SIG-M5 treated with dmso at 0.1 percent for 504 hours (cell line): ENCODE data around the gene MBD1.
"Not testable (repeated sequence)": the region's sequence is repeated elsewhere in the genome, so short reads cannot be mapped to it uniquely, and the experiment has no call there.

Experiments
- DNase-seq: peaks from one replicate; lab custom pipeline; 2025; ENCODE audit not compliant: unreplicated experiment; lab: John Stamatoyannopoulos, UW

The MBD1 gene

GRCh38 chr18:50281295-50281971 lies at the start of gene MBD1:
Gene MBD1, minus strand, starts transcription at chr18:50281523. Its CDS starts 1,531 bp downstream, at chr18:50279992.
- DNase-seq = peak; percentile 97

- no peak for DNase-seq
These were observed 48.9 kb upstream of the MBD1 start for GRCh38 chr18:50330176-50330575.

GRCh38 chr18:50327983-50328382 lies 46.7 kb upstream of the MBD1 start:
- DNase-seq = no peak

GRCh38 chr18:50320719-50321118 lies 39.4 kb upstream of the MBD1 start:
- no peak for DNase-seq

- DNase-seq = no peak
These were observed 34.0 kb upstream of the MBD1 start for GRCh38 chr18:50315100-50315871.

- DNase-seq = no peak
These were observed 32.6 kb upstream of the MBD1 start for GRCh38 chr18:50313873-50314460.

- no peak for DNase-seq
These were observed 31.8 kb upstream of the MBD1 start for GRCh38 chr18:50313031-50313607.

GRCh38 chr18:50312296-50313030 lies 31.1 kb upstream of the MBD1 start:
- no peak for DNase-seq

- peak; percentile 10 for DNase-seq
These were observed 30.3 kb upstream of the MBD1 start for GRCh38 chr18:50311650-50312049.

- DNase-seq = peak; percentile 29
These were observed 28.8 kb upstream of the MBD1 start for GRCh38 chr18:50310080-50310479.

- not testable (repeated sequence) for DNase-seq
These were observed 27.5 kb upstream of the MBD1 start for GRCh38 chr18:50308851-50309250.

GRCh38 chr18:50307738-50308470 lies 26.6 kb upstream of the MBD1 start:
- DNase-seq = peak; percentile 99

- no peak for DNase-seq
These were observed 26.0 kb upstream of the MBD1 start for GRCh38 chr18:50307400-50307737.

GRCh38 chr18:50306944-50307343 lies 25.6 kb upstream of the MBD1 start:
- DNase-seq = no peak

GRCh38 chr18:50301074-50301473 lies 19.8 kb upstream of the MBD1 start:
- no peak for DNase-seq

- DNase-seq = no peak
These were observed 18.5 kb upstream of the MBD1 start for GRCh38 chr18:50299626-50300388.

GRCh38 chr18:50298443-50299284 lies 17.3 kb upstream of the MBD1 start:
- DNase-seq = no peak

GRCh38 chr18:50297621-50298442 lies 16.5 kb upstream of the MBD1 start:
- peak; percentile 82 for DNase-seq
